ENCODE results near the gene THY1.
"Not testable (repeated sequence)": the region's sequence is repeated elsewhere in the genome, so short reads cannot be mapped to it uniquely, and the experiment has no call there.

The THY1 gene

DNA sequence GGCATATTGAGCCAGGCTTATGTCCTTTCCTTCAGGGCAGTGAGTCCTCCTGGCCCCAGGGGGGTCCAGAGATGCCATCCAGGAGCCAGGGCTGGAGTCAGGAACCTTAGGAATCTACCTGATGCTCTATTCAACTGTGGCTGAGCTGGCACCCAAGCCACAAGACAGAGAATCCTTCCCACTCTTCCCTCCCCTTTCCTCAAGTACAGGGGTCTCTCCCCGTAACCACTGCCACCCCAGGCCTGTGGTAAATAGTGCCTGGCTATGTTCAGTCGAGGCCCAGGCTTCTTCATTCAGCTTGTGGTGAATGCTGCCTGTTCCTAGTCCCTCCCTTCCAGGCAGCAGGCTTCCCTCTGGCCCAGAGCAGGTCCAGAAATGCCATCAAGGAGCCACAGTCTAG, 45.5 kb upstream of the THY1 start:
- H3K27me3 ChIP-seq = peaks cover 33% of the 10 kb centered on the region
- no peak overlapping the region for H3K27ac ChIP-seq
- no peak overlapping the region for H3K4me3 ChIP-seq (ENCODE audit: low read depth in 1 of 2, low read length in 1 of 2)
- H3K4me1 ChIP-seq (ENCODE audit: control insufficient read depth in 1 of 2, insufficient read depth in 1 of 2, low read depth in 1 of 2, low read length in 1 of 2) = no peaks in the 10 kb centered on the region
- no peaks in the 10 kb centered on the region for H3K36me3 ChIP-seq
- H3K9me3 ChIP-seq = no peaks in the 10 kb centered on the region
- TF ChIP-seq, protein P1, sequence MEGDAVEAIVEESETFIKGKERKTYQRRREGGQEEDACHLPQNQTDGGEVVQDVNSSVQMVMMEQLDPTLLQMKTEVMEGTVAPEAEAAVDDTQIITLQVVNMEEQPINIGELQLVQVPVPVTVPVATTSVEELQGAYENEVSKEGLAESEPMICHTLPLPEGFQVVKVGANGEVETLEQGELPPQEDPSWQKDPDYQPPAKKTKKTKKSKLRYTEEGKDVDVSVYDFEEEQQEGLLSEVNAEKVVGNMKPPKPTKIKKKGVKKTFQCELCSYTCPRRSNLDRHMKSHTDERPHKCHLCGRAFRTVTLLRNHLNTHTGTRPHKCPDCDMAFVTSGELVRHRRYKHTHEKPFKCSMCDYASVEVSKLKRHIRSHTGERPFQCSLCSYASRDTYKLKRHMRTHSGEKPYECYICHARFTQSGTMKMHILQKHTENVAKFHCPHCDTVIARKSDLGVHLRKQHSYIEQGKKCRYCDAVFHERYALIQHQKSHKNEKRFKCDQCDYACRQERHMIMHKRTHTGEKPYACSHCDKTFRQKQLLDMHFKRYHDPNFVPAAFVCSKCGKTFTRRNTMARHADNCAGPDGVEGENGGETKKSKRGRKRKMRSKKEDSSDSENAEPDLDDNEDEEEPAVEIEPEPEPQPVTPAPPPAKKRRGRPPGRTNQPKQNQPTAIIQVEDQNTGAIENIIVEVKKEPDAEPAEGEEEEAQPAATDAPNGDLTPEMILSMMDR (IDR thresholded peaks at IDR 0.05) = no peak

DNA sequence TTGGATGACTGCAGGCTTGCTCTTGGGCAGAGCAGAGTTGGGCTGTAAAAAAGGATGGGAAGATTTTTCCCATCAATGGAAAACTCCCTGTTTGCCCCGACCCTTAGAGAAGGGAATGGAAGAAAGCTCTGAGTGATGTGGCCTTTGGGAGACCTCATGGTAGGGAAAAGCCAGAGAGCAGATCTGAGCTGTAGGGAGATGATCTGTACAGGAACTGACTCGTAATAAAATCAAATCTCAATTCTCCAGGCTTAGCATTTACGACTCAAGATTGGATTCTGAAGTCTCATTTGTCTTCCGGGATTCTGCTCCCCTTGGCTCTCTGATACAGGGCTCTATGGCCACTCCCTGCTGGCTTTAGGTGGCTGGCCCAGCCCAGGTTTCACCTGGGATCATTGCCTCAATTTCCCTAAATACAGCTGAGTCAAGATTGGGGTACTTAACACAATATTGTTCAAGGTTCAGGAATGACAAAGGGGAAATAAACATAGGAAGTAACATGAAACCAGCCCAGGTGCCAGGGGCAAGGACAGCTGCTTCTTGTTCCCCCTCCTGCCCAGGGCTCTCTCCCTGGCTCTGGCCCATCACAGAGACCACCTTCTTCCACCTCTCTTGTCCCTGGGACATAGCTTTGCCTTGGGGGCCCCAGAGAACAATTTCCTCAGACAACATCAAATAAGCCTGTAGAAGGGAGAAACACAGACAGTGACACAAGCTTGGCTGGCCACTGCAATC, 38.4 kb upstream of the THY1 start:
- Histone ChIP-seq H3K9me3 (no peaks in the 10 kb centered on the region), H3K36me3 (no peaks in the 10 kb centered on the region), H3K27ac (no peak overlapping the region), H3K27me3 (peaks cover 48% of the 10 kb centered on the region), H3K4me3 (ENCODE audit: low read depth in 1 of 2, low read length in 1 of 2) (no peak overlapping the region), H3K4me1 (ENCODE audit: control insufficient read depth in 1 of 2, insufficient read depth in 1 of 2, low read depth in 1 of 2, low read length in 1 of 2) (no peaks in the 10 kb centered on the region)
- TF ChIP-seq, protein P1 (IDR thresholded peaks at IDR 0.05) = no peak

DNA sequence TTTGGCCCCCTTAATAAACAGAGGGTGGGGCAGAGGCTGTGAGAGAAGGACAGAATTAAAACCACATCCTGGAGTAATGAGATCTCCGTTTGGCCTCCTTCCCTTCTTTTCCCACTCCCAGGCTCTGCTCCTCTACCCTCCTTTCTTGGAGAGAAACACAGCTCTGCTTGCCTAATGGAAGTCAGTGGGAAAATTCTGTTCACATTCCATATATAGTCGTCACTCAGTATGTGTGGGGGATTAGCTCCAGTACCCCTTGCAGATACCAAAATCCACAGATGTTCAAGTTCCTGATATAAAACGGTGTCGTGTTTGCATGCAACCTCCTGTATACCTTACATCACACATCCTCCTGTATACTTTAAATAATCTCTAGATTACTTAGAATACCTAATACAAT, 37.6 kb upstream of the THY1 start:
- TF ChIP-seq, protein P1 (IDR thresholded peaks at IDR 0.05) = no peak
- no peaks in the 10 kb centered on the region for H3K9me3 ChIP-seq
- H3K36me3 ChIP-seq = no peaks in the 10 kb centered on the region
- no peaks in the 10 kb centered on the region for H3K4me1 ChIP-seq (ENCODE audit: control insufficient read depth in 1 of 2, insufficient read depth in 1 of 2, low read depth in 1 of 2, low read length in 1 of 2)
- H3K4me3 ChIP-seq (ENCODE audit: low read depth in 1 of 2, low read length in 1 of 2) = no peak overlapping the region
- H3K27me3 ChIP-seq = peaks cover 48% of the 10 kb centered on the region
- no peak overlapping the region for H3K27ac ChIP-seq

DNA sequence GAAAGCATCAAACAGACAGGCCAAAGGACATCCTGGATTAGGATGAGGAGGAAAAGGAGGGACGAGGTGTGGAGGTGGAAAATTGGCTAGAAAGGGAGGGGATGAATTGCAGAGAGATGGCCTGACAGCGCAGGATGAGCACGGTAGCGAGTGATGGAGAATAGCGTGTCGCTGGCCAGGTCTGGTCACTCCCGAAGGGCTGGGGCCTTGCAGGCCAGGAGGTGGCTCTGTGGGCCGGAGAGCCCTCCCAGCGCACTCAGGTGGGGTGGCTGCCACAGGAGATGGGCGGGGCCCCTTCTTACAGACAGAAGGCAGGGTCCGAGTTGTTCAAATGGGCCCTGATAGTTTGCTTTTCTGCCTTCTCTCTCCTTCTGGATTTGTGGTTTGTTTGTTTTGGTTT, 37.1 kb upstream of the THY1 start:
- no peak overlapping the region for H3K27ac ChIP-seq
- no peak overlapping the region for H3K4me3 ChIP-seq (ENCODE audit: low read depth in 1 of 2, low read length in 1 of 2)
- no peaks in the 10 kb centered on the region for H3K9me3 ChIP-seq
- H3K4me1 ChIP-seq (ENCODE audit: control insufficient read depth in 1 of 2, insufficient read depth in 1 of 2, low read depth in 1 of 2, low read length in 1 of 2) = no peaks in the 10 kb centered on the region
- TF ChIP-seq, protein P1 (IDR thresholded peaks at IDR 0.05) = no peak
- no peaks in the 10 kb centered on the region for H3K36me3 ChIP-seq
- H3K27me3 ChIP-seq = peaks cover 47% of the 10 kb centered on the region

DNA sequence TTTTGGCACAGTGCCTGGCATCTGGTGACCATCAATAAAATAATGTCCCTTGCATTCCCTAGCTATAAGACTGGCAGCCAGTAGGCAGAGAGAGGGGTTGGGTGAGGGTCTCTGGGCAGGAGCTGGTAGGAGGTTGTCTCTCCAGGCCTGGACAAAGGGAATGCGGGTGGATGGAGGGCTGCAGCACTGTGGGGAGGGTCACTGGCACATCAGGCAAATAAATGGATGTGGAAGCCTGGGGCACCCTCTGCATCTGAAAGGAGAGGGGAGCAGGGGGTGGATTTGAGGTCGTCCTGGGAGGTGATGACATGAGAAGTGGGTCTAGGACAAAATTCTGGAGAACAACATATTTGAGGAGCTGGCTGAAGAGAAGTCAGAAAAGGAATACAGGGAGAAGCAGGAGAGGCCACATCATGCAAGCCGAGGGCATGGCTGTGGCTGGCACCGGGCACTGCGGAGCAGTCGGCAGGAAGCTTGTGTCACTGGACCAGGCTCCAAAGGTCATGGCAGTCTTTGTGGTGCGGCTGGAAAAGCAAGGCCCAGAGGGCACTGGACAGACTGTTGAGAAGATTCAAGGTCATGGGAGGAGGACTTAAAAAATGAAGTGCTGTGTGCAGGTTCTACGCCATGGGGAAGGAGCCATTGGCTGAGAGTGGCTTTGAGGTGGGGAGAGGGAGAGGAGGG, 36.5 kb upstream of the THY1 start:
- Histone ChIP-seq H3K9me3 (no peaks in the 10 kb centered on the region), H3K27me3 (peaks cover 42% of the 10 kb centered on the region), H3K4me3 (ENCODE audit: low read depth in 1 of 2, low read length in 1 of 2) (no peak overlapping the region), H3K27ac (no peak overlapping the region), H3K36me3 (no peaks in the 10 kb centered on the region), H3K4me1 (ENCODE audit: control insufficient read depth in 1 of 2, insufficient read depth in 1 of 2, low read depth in 1 of 2, low read length in 1 of 2) (no peaks in the 10 kb centered on the region)
- TF ChIP-seq, protein P1 (IDR thresholded peaks at IDR 0.05) = no peak

DNA sequence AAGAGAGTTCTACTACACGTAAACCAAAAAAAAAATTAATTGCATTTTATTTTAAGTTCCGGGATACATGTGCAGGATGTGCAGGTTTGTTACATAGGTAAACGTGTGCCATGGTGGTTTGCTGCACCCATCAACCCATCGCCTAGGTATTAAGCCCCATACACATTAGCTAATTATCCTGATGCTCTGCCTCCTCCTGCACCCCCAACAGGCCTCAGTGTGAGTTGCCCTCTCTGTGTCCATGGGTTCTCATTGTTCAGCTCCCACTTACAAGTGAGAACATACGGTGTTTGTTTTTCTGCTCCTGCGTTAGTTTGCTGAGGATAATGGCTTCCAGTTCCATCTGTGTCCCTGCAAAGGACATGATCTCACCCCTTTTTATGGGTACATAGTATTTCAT, 32.7 kb upstream of the THY1 start:
- H3K36me3 ChIP-seq; H3K9me3 ChIP-seq; H3K27ac ChIP-seq; H3K4me1 ChIP-seq (ENCODE audit: control insufficient read depth in 1 of 2, insufficient read depth in 1 of 2, low read depth in 1 of 2, low read length in 1 of 2); H3K4me3 ChIP-seq (ENCODE audit: low read depth in 1 of 2, low read length in 1 of 2): not testable (repeated sequence)
- peaks cover 22% of the 10 kb centered on the region for H3K27me3 ChIP-seq

DNA sequence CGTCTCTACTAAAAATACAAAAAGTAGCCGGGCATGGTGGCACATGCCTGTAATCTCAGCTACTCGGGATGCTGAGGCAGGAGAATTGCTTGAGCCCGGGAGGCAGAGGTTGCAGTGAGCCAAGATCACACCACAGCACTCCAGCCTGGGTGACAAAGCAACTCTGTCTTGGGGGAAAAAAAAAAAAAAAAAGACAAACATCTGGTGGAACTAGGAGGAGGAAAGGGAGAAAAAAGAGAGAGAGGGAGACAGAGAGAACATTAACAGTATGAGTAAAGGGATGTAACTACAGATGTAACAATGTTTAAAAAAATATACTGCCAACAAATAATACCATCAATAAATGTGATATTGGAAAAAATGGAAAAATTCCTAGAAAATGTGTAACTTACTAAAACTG, 32.3 kb upstream of the THY1 start:
- not testable (repeated sequence) for H3K4me1 ChIP-seq (ENCODE audit: control insufficient read depth in 1 of 2, insufficient read depth in 1 of 2, low read depth in 1 of 2, low read length in 1 of 2); H3K36me3 ChIP-seq; H3K9me3 ChIP-seq; H3K4me3 ChIP-seq (ENCODE audit: low read depth in 1 of 2, low read length in 1 of 2); H3K27ac ChIP-seq
- peaks cover 22% of the 10 kb centered on the region for H3K27me3 ChIP-seq

Data from neutrophil (primary cell).